Esophagus squamous epithelium (tissue), 5 donors: ENCODE data around the gene CLDN14. TPM values are rescaled to one million over a fixed set of nuclear protein-coding genes. Genes with fewer than 3 reads are reported as not detected.

ENCODE experiments used
- DNase-seq: peaks from one replicate; lab custom pipeline; 2025; lab: John Stamatoyannopoulos, UW
- H3K27ac ChIP-seq, 4 donors: fragments of 200-600 bp; sonication (generic); one replicate each; pipeline ENCODE4 v1.5.1; 2016 to 2019; ENCODE audit warnings: mild to moderate bottlenecking in 1 of 4
- H3K27me3 ChIP-seq, 4 donors: fragments of 200-600 bp; sonication (generic); 1 replicate in 3 of 4; 2 replicates in 1 of 4; pipeline versions ENCODE4 v1.5.1 to v1.6.0; 2017 to 2021; ENCODE audit warnings: antibody characterized with exemption in 1 of 4
- H3K36me3 ChIP-seq, 3 donors: fragments of 200-600 bp; sonication (generic); one replicate each; pipeline ENCODE4 v1.5.1; 2016 to 2019
- H3K4me1 ChIP-seq, 3 donors: fragments of 200-600 bp; sonication (generic); one replicate each; pipeline ENCODE4 v1.5.1; 2017 to 2019
- H3K4me3 ChIP-seq, 4 donors: fragments of 200-600 bp; sonication (generic); 1 replicate in 3 of 4; 2 replicates in 1 of 4; pipeline ENCODE4 v1.5.1; 2016 to 2019; ENCODE audit warnings: mild to moderate bottlenecking in 2 of 4, moderate library complexity in 1 of 4
- H3K9me3 ChIP-seq, 3 donors: fragments of 200-600 bp; sonication (generic); one replicate each; pipeline ENCODE4 v1.5.1; 2016 to 2019
- POLR2A ChIP-seq, 4 donors: fragments of 450-650 bp; IDR thresholded peaks; one replicate each; pipeline ENCODE4 v1.6.1; 2017; ENCODE audit warnings: antibody characterized with exemption in 4 of 4, mild to moderate bottlenecking in 4 of 4, moderate library complexity in 3 of 4
- WGBS, 2 donors: methylation state at CpG; one replicate each; pipeline ENCODE4 v1.1.5; 2018; 5-methylcytosine and 5-hydroxymethylcytosine counted together
- intact Hi-C: fragments of 100-400 bp; cut with DNase I; formaldehyde crosslinking; loops from one replicate; pipeline ENCODE4 v1.15.0; 2022
- total RNA-seq, 4 donors: library from RNA; depleted of rRNA; stranded (reverse); fragments of >200 nt; gene quantifications; one replicate each; pipeline ENCODE4 v1.1.0, GENCODE V29; 2016
- TF ChIP-seq, protein P1 (sequence below), 6 experiments: fragments of 450-650 bp in 4 of 6; fragments of 200-600 bp in 2 of 6; sonication (generic) in 2 of 6; IDR thresholded peaks; one replicate each; pipeline ENCODE4 v1.5.1; 2016 to 2019; ENCODE audit warnings: antibody characterized with exemption in 6 of 6, mild to moderate bottlenecking in 4 of 6, moderate library complexity in 4 of 6
- donor health status: DM: yes; HTN: yes; CAD: no.

Gene CLDN14
- total RNA-seq, 4 donors from 2014 or later, result not detected

DNA sequence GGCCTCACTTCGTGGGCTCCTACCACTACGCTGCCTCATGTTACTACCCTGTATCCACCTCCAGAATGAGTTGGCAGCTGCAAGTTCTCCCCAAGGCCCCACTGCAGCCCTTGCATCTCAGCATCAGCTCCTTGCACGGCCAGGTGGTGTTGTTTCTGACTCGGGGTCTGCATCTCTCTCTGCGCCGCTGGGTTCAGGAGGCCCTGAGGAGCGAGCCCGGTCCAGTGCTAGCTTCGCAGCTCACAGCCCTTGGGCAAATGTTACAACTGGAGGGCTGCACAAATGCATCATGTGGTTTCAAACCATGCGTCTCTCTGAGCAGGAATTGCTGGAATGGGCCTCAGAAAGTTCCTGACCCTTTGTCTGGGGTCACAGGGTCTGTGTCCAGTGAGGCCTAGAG, 3.2 kb upstream of the CLDN14 start:
- peaks cover 0 to 23% (median 0%) of the 10 kb centered on the region in 3 donors for H3K4me1 ChIP-seq
- H3K9me3 ChIP-seq, result no peaks in the 10 kb centered on the region
- no peaks in the 10 kb centered on the region for H3K27me3 ChIP-seq
- 90 to 95% methylated on average over 3 to 8 of the region's 10 CpGs for WGBS, 2 donors
- H3K4me3 ChIP-seq, result no peak overlapping the region
- H3K27ac ChIP-seq, result no peak overlapping the region
- TF ChIP-seq, protein P1, sequence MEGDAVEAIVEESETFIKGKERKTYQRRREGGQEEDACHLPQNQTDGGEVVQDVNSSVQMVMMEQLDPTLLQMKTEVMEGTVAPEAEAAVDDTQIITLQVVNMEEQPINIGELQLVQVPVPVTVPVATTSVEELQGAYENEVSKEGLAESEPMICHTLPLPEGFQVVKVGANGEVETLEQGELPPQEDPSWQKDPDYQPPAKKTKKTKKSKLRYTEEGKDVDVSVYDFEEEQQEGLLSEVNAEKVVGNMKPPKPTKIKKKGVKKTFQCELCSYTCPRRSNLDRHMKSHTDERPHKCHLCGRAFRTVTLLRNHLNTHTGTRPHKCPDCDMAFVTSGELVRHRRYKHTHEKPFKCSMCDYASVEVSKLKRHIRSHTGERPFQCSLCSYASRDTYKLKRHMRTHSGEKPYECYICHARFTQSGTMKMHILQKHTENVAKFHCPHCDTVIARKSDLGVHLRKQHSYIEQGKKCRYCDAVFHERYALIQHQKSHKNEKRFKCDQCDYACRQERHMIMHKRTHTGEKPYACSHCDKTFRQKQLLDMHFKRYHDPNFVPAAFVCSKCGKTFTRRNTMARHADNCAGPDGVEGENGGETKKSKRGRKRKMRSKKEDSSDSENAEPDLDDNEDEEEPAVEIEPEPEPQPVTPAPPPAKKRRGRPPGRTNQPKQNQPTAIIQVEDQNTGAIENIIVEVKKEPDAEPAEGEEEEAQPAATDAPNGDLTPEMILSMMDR (IDR thresholded peaks at IDR 0.05), result no peak
- no peak for TF ChIP-seq POLR2A (IDR thresholded peaks at IDR 0.05)
- intact Hi-C loops, result no loop called here
- no peak for DNase-seq
- H3K36me3 ChIP-seq, result no peaks in the 10 kb centered on the region

DNA sequence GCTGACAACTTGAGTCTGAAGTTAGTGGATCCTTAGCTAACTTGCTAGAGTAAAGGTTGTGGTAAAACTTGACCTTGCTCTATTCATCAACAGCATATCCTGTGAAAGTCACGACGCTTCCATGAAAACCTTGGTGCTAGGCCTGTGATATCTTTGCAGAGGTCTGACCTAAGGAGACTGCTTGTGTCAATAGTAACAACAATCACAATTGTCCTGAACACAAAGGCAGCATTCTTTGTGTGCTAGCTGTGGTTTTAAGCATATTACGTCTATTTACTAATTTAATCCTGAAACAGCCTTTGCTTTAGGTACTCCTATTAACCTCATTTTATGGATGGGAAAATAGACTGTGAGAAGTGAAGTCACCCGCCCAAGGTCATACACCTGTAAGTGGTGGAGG, 2.8 kb upstream of the CLDN14 start:
- intact Hi-C loops, result no loop called here
- Histone ChIP-seq H3K4me3 (no peak overlapping the region), H3K4me1 (peaks cover 0 to 19% (median 0%) of the 10 kb centered on the region in 3 donors), H3K36me3 (no peaks in the 10 kb centered on the region), H3K27ac (no peak overlapping the region), H3K9me3 (no peaks in the 10 kb centered on the region), H3K27me3 (no peaks in the 10 kb centered on the region)
- no peak for TF ChIP-seq POLR2A (IDR thresholded peaks at IDR 0.05)
- TF ChIP-seq, protein P1 (IDR thresholded peaks at IDR 0.05), result no peak
- no peak for DNase-seq
- WGBS, 2 donors, result 90% methylated on average over 4 of the region's 4 CpGs

DNA sequence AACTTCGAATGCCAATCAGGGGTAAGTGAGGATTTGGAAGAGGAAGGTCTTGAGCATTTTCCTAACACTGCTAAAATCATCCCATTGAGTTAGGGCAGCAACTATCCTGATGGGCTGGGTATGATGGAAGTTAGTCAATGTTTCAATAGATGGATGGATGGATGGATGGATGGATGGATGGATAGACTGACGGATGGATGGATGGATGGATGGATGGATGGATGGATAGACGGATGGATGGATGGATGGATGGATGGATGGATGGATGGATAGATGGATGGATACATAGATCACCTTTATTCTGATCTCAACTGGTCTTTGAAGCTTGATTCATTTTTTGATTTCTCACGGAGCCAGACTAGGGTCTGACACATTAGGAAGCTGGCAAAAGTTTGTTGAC, 2.3 kb upstream of the CLDN14 start:
- no peaks in the 10 kb centered on the region for H3K36me3 ChIP-seq
- H3K4me3 ChIP-seq, result no peak overlapping the region
- H3K27ac ChIP-seq, result no peak overlapping the region
- H3K27me3 ChIP-seq, result no peaks in the 10 kb centered on the region
- 68 to 73% methylated on average over 4 of the region's 4 CpGs for WGBS, 2 donors
- no peak for DNase-seq
- no peak for TF ChIP-seq POLR2A (IDR thresholded peaks at IDR 0.05)
- TF ChIP-seq, protein P1 (IDR thresholded peaks at IDR 0.05), result no peak
- H3K4me1 ChIP-seq, result peaks cover 0 to 16% (median 0%) of the 10 kb centered on the region in 3 donors
- intact Hi-C loops, result no loop called here
- no peaks in the 10 kb centered on the region for H3K9me3 ChIP-seq

DNA sequence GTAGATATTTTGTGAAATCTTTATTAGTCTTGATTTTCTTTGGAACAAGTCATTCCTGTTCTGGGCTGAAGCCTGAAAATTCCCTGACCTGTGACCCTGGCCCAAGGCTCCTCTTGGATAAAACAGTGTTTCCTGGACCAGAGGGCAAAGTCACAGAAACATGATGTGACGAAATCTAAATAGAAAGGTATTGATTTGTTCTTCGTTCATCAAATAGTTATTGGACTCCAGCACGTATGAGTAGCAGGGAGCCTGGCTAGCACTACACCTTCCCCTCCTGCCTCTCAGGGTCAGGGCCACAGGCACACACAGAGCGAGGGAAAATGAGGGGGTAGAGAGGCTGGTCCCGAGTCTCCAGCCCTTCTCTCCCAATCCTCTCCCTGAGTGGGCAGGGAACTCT, 1.7 kb upstream of the CLDN14 start:
- TF ChIP-seq, protein P1 (IDR thresholded peaks at IDR 0.05), result no peak
- no peak for TF ChIP-seq POLR2A (IDR thresholded peaks at IDR 0.05)
- no peak for DNase-seq
- intact Hi-C loops, result no loop called here
- H3K27ac ChIP-seq, result no peak overlapping the region
- WGBS, 2 donors, result 81 to 87% methylated on average over 5 of the region's 5 CpGs
- H3K9me3 ChIP-seq, result no peaks in the 10 kb centered on the region
- H3K4me3 ChIP-seq, result no peak overlapping the region
- H3K36me3 ChIP-seq, result no peaks in the 10 kb centered on the region
- peaks cover 0 to 16% (median 0%) of the 10 kb centered on the region in 3 donors for H3K4me1 ChIP-seq
- H3K27me3 ChIP-seq, result no peaks in the 10 kb centered on the region

DNA sequence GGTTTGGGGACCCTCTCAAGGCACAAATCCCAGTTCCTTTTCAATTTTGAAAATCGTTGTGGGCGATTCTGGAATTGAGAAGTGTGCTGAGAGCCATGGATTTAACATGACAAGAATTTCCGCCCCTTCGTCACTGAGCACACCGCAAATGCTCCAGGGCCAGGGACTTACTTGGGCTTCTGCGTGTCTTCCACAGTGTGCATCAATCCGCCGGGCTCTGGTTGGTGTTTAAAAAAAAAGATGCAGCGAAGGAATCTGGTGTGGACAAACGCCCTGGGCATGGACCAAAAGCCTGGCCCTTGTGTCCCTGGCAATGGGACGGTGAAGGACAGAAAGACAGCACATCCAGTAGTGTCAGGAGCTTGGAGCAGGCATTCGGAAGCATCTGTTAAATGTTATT, 696 bp upstream of the CLDN14 start:
- H3K4me3 ChIP-seq, result no peak overlapping the region
- H3K36me3 ChIP-seq, result no peaks in the 10 kb centered on the region
- WGBS, 2 donors, result 83 to 90% methylated on average over 12 of the region's 12 CpGs
- TF ChIP-seq POLR2A (IDR thresholded peaks at IDR 0.05), result no peak
- TF ChIP-seq, protein P1 (IDR thresholded peaks at IDR 0.05), result no peak
- peaks cover 0 to 16% (median 0%) of the 10 kb centered on the region in 3 donors for H3K4me1 ChIP-seq
- DNase-seq, result no peak
- H3K27ac ChIP-seq, result no peak overlapping the region
- intact Hi-C loops, result no loop called here
- H3K9me3 ChIP-seq, result no peaks in the 10 kb centered on the region
- no peaks in the 10 kb centered on the region for H3K27me3 ChIP-seq
